K562 (cell line): ENCODE data around the gene ARFRP1. TPM values are rescaled to one million over a fixed set of nuclear protein-coding genes. Genes with fewer than 3 reads are reported as not detected.

Experiments
- ATAC-seq: fragments of 200-7000 bp; cut with Tn5 transposase; 3 replicates; pipeline ENCODE4 v1.9.1; 2020; ENCODE audit warnings: moderate library complexity
- BruUV-seq: library from RNA; stranded (reverse); fragments of 400-500 nt; replicated peaks from 2 replicates; lab custom pipeline; 2021; lab: Mats Ljungman, UMichigan
- CTCF ChIA-PET: fragments of 300-600 bp; formaldehyde crosslinking; extraction: SDS; loops from one replicate; lab custom pipeline; 2021; ENCODE audit warnings: low intra/inter-chr PET ratio; lab: Yijun Ruan, JAX
- POLR2A ChIA-PET: fragments of 300-600, 350-650 bp; sonication (Branson Sonifier 250); formaldehyde crosslinking; extraction: SDS; loops from one replicate; lab custom pipeline; 2021; ENCODE audit warnings: antibody characterized with exemption, inconsistent platforms; lab: Yijun Ruan, JAX
- DNase-seq, 4 experiments: peaks; one replicate each; pipeline versions ENCODE4 v3.0.0 to v3.0.0-alpha.2; 2011 to 2018; ENCODE audit warnings: low spot score in 3 of 4, mixed read lengths in 3 of 4; ENCODE audit errors: extremely low read depth in 1 of 4
- FAIRE-seq: peaks from 2 replicates; lab custom pipeline; 2011; peaks lifted over from hg19 to GRCh38; lab: Jason Lieb, UNC
- H2AFZ ChIP-seq: 2 replicates; pipeline ENCODE4 v1.6.0; 2011; ENCODE audit warnings: low read depth, low read length, control low read depth, inconsistent platforms
- H3K27ac ChIP-seq: fragments of 200-600 bp; 3 replicates; pipeline ENCODE4 v1.8.0; 2011; ENCODE audit warnings: low read depth, mild to moderate bottlenecking, control low read depth, inconsistent platforms, low read length, moderate library complexity, mixed read lengths; ENCODE audit errors: extremely low read depth
- H3K27me3 ChIP-seq, 2 experiments: fragments of 300-600 bp in 1 of 2; 2 replicates in 1 of 2; 3 replicates in 1 of 2; pipeline versions ENCODE4 v1.6.0 to v1.8.0; 2011; ENCODE audit warnings: inconsistent platforms in 2 of 2, low read length in 2 of 2, mild to moderate bottlenecking in 1 of 2, mixed read lengths in 1 of 2, moderate library complexity in 1 of 2; ENCODE audit not compliant: control insufficient read depth in 2 of 2, insufficient read depth in 2 of 2
- H3K36me3 ChIP-seq: fragments of 300-600 bp; 3 replicates; pipeline ENCODE4 v1.8.0; 2011; ENCODE audit warnings: mild to moderate bottlenecking, low read length, inconsistent platforms; ENCODE audit not compliant: control insufficient read depth, insufficient read depth
- H3K4me1 ChIP-seq, 2 experiments: fragments of 200-600 bp in 1 of 2; replicated peaks in 1 of 2; 2 replicates in 1 of 2; 3 replicates in 1 of 2; pipeline versions ENCODE4 v1.5.1 to v1.8.0; 2011; ENCODE audit warnings: inconsistent platforms in 2 of 2, low read length in 2 of 2, mild to moderate bottlenecking in 1 of 2, mixed read lengths in 1 of 2, moderate library complexity in 1 of 2; ENCODE audit not compliant: control insufficient read depth in 2 of 2, insufficient read depth in 2 of 2
- H3K4me2 ChIP-seq: 2 replicates; pipeline ENCODE4 v1.6.1; 2011; ENCODE audit warnings: low read length, control low read depth, inconsistent platforms, mixed read lengths; ENCODE audit not compliant: insufficient read depth
- H3K4me3 ChIP-seq: fragments of 200-600 bp; sonication (generic), shearing (Covaris generic); 2 replicates; pipeline ENCODE4 v1.5.1; 2016; ENCODE audit warnings: control low read depth, inconsistent platforms
- H3K79me2 ChIP-seq: fragments of 200-600 bp; 3 replicates; pipeline ENCODE4 v1.8.0; 2011; ENCODE audit warnings: low read length, inconsistent platforms; ENCODE audit not compliant: control insufficient read depth, insufficient read depth
- H3K9ac ChIP-seq, 2 experiments: 2 replicates each; pipeline versions ENCODE4 v1.6.0 to v1.6.1; 2011; ENCODE audit warnings: low read depth in 2 of 2, low read length in 2 of 2, control low read depth in 1 of 2, inconsistent platforms in 1 of 2, mild to moderate bottlenecking in 1 of 2, mixed read lengths in 1 of 2; ENCODE audit not compliant: insufficient read depth in 1 of 2
- H3K9me1 ChIP-seq: one replicate; pipeline ENCODE4 v1.6.0; 2011; ENCODE audit warnings: inconsistent platforms, mild to moderate bottlenecking, low read length, moderate library complexity; ENCODE audit not compliant: control insufficient read depth, insufficient read depth
- H3K9me3 ChIP-seq: replicated peaks from 2 replicates; pipeline ENCODE4 v1.5.1; 2011; ENCODE audit warnings: low read depth, low read length, inconsistent platforms; ENCODE audit not compliant: control insufficient read depth, insufficient read depth
- H4K20me1 ChIP-seq: replicated peaks from 2 replicates; pipeline ENCODE4 v1.6.1; 2011; ENCODE audit warnings: low read length, inconsistent platforms, mixed read lengths; ENCODE audit not compliant: control insufficient read depth, insufficient read depth
- FIP1L1 ChIP-seq: fragments of 200-400 bp; formaldehyde crosslinking; IDR thresholded peaks from 2 replicates; pipeline ENCODE4 v1.6.1; 2018; ENCODE audit warnings: mild to moderate bottlenecking, low read depth, low read length; ENCODE audit not compliant: poor library complexity, severe bottlenecking
- HNRNPL ChIP-seq: fragments of 200-400 bp; formaldehyde crosslinking; IDR thresholded peaks from 2 replicates; pipeline ENCODE4 v1.6.1; 2017; ENCODE audit warnings: low read depth, mild to moderate bottlenecking, low read length
- HNRNPUL1 ChIP-seq: fragments of 200-400 bp; formaldehyde crosslinking; IDR thresholded peaks from 2 replicates; pipeline ENCODE4 v1.6.1; 2017; ENCODE audit warnings: low read length
- POLR2G ChIP-seq: fragments of 200-400 bp; formaldehyde crosslinking; IDR thresholded peaks from 2 replicates; pipeline ENCODE4 v1.6.1; 2017; ENCODE audit warnings: low read depth, mild to moderate bottlenecking, antibody characterized with exemption, low read length, moderate library complexity
- RBFOX2 ChIP-seq: fragments of 200-400 bp; formaldehyde crosslinking; IDR thresholded peaks from 2 replicates; pipeline ENCODE4 v1.6.1; 2017; ENCODE audit warnings: low read depth, mild to moderate bottlenecking, low read length, moderate library complexity
- RBM14 ChIP-seq: fragments of 200-400 bp; formaldehyde crosslinking; IDR thresholded peaks from 2 replicates; pipeline ENCODE4 v1.6.1; 2018; ENCODE audit warnings: low read depth, mild to moderate bottlenecking, low read length, moderate library complexity, borderline replicate concordance; ENCODE audit not compliant: insufficient read depth
- SNIP1 ChIP-seq: fragments of 450-650 bp; IDR thresholded peaks from 2 replicates; pipeline ENCODE4 v1.7.1; 2017; ENCODE audit warnings: low read depth, mild to moderate bottlenecking
- YBX1 ChIP-seq: fragments of 450-650 bp; IDR thresholded peaks from 2 replicates; pipeline ENCODE4 v1.7.1; 2016; ENCODE audit warnings: mild to moderate bottlenecking
- ZSCAN32 ChIP-seq: fragments of 450-650 bp; formaldehyde crosslinking; IDR thresholded peaks from 2 replicates; pipeline ENCODE4 v1.4.0; 2020; ENCODE audit warnings: mild to moderate bottlenecking, moderate library complexity
- WGBS: fragments of 100-300 bp; shearing (Covaris generic); methylation state at CpG from one replicate; pipeline ENCODE4 v1.1.6; 2016; ENCODE audit warnings: low coverage, mixed read lengths; ENCODE audit not compliant: insufficient coverage; ENCODE audit errors: missing lambda C conversion rate; 5-methylcytosine and 5-hydroxymethylcytosine counted together
- in situ Hi-C: fragments of 300-500 bp; cut with MboI; formaldehyde crosslinking; loops from 4 replicates; pipeline ENCODE4 v1.15.0; 2018; ENCODE audit warnings: inconsistent platforms, mixed read lengths
- intact Hi-C: fragments of 100-400 bp; cut with micrococcal nuclease; formaldehyde crosslinking; loops from 2 replicates; pipeline ENCODE4 v1.14.2; 2022
- polyA plus RNA-seq, 8 experiments: library from polyadenylated mRNA; depleted of rRNA in 4 of 8; stranded (reverse) in 5 of 8; unstranded in 3 of 8; fragments of >200 nt; fragmentation: Nextera tagmentation in 2 of 8; fragmentation: Illumina TruSeq in 1 of 8; extraction: Ambion mirVana in 2 of 8; extraction: Trizol in 1 of 8; gene quantifications; 2 replicates each; pipeline versions ENCODE4 v1.2.1 to v1.2.3, GENCODE V29; 2011 to 2014; ENCODE audit warnings: inconsistent platforms in 1 of 8, missing spikeins in 1 of 8
- total RNA-seq, 7 experiments: library from RNA; depleted of rRNA in 6 of 7; stranded (reverse); fragments of >200 nt in 6 of 7; fragmentation: Illumina TruSeq in 2 of 7; extraction: Trizol in 2 of 7; gene quantifications; 2 replicates each; pipeline versions ENCODE4 v1.2.1 to v1.2.3, GENCODE V29; 2011 to 2021; ENCODE audit warnings: low replicate concordance in 1 of 7

The ARFRP1 gene
- total and polyA plus RNA-seq, 9 of the 15 experiments (the other 6 are each of a cell fraction or from before 2014, with no cell fraction given): 2.2 to 78.9 (median 37.3) TPM

- ChIA-PET POLR2A (no interaction called here), CTCF (interaction anchor here (0.6 kb wide), 1 partner anchor 128 kb away, joined by 3 read pairs; no protein-coding TSS in a partner anchor)
- no peak for FAIRE-seq
- no peak for DNase-seq
- in situ Hi-C loops: no loop called here
- TF ChIP-seq YBX1: no peak
- 0 out of 2 replicates have a peak, but pooled peaks have one; percentile 47 for TF ChIP-seq RBM14
- TF ChIP-seq HNRNPL: 0 out of 2 replicates have a peak, but pooled peaks have one; percentile 6
- peak; percentile 43 for TF ChIP-seq FIP1L1
- peak; percentile 77 for TF ChIP-seq POLR2G
- TF ChIP-seq HNRNPUL1: peak; percentile 83; the same call in 1 of the 2 replicates
- no peak for TF ChIP-seq ZSCAN32 (CRISPR knock-in tag)
- no peak for TF ChIP-seq SNIP1
- peak; percentile 42 for TF ChIP-seq RBFOX2
- Histone ChIP-seq H3K9me1 (no peaks in the 10 kb centered on the region), H3K9me3 (no peaks in the 10 kb centered on the region), H3K4me1 (peaks cover 9 to 74% of the 10 kb centered on the region in 2 experiments), H3K27me3 (no peaks in the 10 kb centered on the region), H3K27ac (no peak overlapping the region), H3K9ac (peak overlapping the region in 1 of 2 experiments; percentile 17; a peak in 1 of 4 replicates), H2AFZ (no peak overlapping the region), H3K36me3 (peaks cover 31% of the 10 kb centered on the region; the same call in 2 of the 3 replicates), H4K20me1 (no peaks in the 10 kb centered on the region; the same call in 1 of the 2 replicates), H3K79me2 (no peaks in the 10 kb centered on the region), H3K4me3 (no peak overlapping the region), H3K4me2 (no peak overlapping the region)
- intact Hi-C loops: no loop called here
- TSS peak; percentile 26 for BruUV-seq
- 93% methylated on average over 30 of the region's 37 CpGs for WGBS
- ATAC-seq: no peak
These were observed 13.0 kb downstream of the ARFRP1 start for GRCh38 chr20:63694584-63695423.
